Stimulated activated CD4-positive, alpha-beta T cell treated with anti-CD3 and anti-CD28 coated beads, Interleukin-1b, Interleukin-23, amount 100 ng/mL, for 48 hours (primary cell): ENCODE measurements around the gene IFT27.

Experiments
- DNase-seq: peaks from one replicate; pipeline ENCODE4 v3.0.0-alpha.2; 2020

IFT27 gene

DNA sequence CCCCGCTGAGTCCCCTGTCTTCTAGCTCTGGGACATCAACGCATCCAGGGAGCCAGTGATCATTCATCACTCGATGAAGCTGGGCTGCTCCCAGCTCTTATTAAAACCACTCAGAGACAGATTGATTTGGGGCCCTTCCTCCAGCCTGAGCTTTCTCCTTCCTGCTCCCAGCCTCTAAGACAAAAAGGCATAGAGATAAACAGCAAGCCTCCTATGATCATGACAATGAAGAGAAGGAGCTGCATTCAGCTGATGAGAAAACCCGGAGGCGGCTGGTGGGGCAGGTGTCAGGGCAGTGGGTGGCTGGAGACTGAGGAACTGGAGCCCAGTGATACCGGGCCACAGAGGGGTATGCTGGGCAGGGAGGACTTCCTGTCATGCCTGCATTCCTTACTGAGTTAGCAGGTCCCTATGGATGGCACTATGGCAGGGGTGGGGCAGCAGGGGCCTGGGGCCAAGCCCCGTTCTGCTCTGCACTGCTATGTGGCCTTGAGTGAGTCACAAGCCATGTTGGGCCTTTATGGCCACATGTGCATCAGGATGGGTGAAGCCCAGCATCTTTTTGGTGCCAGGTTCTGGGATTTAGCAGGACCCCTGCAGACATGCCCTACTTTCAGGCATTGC lies 20.7 kb upstream of the IFT27 start:
- DNase-seq, result no peak

GRCh38 chr22:36795633-36796032 lies 19.7 kb upstream of the IFT27 start:
- DNase-seq, result no peak

- DNase-seq, result peak; percentile 63
These were observed 14.7 kb upstream of the IFT27 start for GRCh38 chr22:36790648-36791047.

DNA sequence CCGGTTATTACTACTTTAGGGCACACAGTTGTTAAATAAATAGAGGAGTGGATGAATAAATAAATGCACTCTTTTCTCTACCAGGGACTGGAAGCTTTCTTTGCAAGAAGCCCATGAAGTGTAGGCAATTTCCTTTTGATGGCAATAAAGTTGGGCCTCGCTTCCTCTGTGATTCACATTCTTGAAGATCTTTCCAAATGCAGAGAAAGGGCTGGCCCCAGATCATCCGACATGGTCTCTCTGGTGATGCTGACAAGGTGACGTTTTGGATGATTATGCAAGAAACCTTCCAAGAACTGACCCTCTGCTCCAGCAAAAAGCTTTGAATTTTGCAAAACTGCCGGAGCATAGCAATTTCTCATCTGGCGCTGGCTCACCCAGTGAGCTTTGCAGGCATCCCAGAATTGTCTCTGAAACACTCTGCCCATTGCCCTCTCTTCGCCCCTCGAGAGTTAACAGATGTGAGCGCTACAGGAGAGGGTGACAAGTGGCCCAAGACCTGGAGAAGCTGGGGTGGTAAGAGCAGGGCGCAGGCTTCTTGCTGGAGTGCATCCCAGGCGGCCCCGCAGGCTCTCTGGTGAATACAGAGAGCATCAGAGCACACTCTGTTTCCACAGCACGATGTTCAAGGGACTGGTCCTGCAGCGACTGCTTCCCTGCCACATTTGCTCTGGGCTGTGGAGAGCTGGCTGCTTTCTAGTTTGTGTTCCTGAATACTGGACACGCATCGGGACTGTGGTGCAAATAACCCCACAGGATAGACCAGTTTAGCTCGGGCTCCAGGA lies 11.5 kb upstream of the IFT27 start:
- DNase-seq, result no peak

GRCh38 chr22:36783743-36784142 lies 7.8 kb upstream of the IFT27 start:
- DNase-seq, result no peak

- peak; percentile 89 for DNase-seq
These were observed 6.0 kb upstream of the IFT27 start for GRCh38 chr22:36781656-36782627.

DNA sequence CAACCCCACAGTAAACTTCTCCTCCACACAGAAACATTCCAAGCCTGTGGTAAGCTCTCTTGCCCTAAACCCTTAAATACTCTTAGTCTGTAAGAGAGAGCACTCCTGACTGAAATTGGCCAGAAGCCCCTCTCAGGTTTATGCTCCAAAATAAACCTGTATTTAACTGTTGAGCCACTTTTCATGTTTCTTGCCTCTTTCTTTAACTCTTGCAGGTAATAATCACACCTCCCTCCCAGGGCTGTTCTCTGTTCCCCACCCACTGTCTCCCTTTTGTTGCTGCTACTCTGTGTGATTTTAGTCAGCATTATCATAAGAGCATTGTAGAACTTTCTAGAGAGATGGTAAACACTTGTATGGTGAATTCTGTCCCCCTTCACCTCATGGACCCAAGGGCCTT lies 2.1 kb upstream of the IFT27 start:
- no peak for DNase-seq

DNA sequence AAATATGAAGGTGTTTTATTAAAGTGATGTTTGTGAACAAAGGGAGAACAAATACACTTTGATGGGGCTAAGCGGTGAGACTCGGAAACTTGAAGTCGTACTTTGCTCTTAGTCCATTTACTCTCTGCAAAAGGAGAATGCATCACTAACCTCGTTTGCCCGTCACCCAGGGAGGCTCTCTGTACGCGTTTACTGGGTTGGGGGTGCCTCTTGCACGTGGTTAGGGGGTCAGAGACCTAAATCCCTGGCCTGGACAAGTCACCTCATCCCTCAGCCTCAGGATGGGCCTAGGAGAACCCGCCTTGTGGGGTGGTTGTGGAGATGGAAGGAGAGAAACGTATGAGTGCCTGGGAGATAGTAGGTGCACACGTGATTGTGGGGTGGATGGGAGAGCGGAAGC lies 803 bp upstream of the IFT27 start:
- no peak for DNase-seq

GRCh38 chr22:36775586-36775963 lies 344 bp downstream of the IFT27 start:
- DNase-seq, result peak; percentile 30

GRCh38 chr22:36773935-36774334 lies 2.0 kb downstream of the IFT27 start:
- no peak for DNase-seq

GRCh38 chr22:36772451-36772850 lies 3.5 kb downstream of the IFT27 start:
- DNase-seq, result no peak

DNA sequence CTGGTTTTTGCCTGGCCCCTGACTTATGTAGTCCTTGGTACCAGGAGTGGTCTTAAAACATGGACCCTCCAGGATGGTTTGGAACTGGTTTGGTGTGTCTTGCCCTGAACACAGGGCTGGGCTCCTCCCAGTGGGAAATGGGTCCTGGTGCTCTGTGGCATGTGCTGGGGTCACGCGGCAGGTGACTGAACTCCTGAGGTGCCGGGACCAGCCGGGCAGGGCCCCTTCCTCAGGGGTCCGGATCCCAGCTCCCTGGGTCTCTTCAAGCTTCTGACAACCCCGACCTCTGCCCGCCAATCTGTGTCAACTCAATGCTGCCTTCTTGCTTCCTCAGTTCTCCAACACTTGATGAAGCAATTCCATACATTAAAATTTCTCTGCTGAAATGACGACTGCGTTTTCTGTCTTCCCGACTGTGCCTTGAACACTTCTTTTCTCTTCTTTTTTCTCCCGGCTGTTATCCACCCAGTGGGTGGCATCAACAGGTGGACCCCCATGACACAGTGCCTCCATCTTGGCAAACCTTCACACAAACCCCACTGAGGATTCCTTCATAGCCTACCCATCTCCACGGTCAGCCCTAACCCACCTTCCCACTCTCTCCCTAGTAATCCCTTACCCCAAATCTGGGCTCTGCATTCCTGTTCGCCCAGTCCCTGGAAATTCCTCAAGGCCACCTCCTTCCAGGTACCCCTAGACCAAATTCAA lies 4.4 kb downstream of the IFT27 start:
- no peak for DNase-seq

DNA sequence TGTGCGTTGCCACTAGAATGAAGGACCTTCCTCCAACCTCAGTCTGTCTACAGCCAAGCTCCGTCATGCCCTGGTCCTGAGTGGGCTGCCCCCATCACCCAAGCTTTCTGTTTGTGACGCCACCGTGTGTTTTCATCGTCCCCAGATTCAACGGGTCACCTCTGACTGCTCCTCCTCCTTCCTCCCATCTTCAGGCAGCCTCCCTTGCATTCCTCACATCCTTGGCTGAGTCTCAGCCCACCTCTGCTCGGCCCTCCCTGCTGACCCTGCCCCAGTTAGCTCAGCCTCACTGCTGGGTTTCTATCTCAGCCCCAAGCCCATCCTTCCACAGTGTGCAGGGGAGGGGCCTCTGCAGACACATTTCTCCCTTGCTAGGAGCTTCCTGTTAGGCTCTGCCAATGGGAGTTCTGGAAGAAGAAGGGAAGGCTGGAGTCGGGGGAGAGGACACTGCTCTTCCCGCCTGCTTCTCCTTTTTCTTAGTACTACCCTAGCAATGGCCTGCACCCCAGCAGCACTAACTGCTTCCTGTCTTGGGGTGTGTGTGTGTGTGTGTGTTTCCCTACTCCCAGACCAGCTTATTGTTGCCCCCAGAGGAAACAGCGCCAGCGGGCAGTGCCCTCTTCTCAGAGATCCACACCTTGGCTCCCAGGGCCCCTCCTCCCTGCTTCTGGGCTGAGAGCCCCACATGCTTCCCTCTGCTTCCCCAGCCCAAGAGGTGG lies 5.2 kb downstream of the IFT27 start:
- DNase-seq, result no peak

- DNase-seq, result no peak
These were observed 6.1 kb downstream of the IFT27 start for GRCh38 chr22:36769541-36770512.

- no peak for DNase-seq
These were observed 7.3 kb downstream of the IFT27 start for GRCh38 chr22:36768616-36769015.

- no peak for DNase-seq
These were observed 7.8 kb downstream of the IFT27 start for GRCh38 chr22:36768141-36768540.

GRCh38 chr22:36767035-36767775 lies 8.7 kb downstream of the IFT27 start:
- DNase-seq, result no peak

- no peak for DNase-seq
These were observed 9.9 kb downstream of the IFT27 start for GRCh38 chr22:36765943-36766450.

- no peak for DNase-seq
These were observed 10.6 kb downstream of the IFT27 start for GRCh38 chr22:36765131-36765942.
